GM12878 (cell line): Measurements from ENCODE around the gene ATP2A2. TPM values are rescaled to one million over a fixed set of nuclear protein-coding genes. Genes with fewer than 3 reads are reported as not detected.

Experiments
- ATAC-seq: fragments of 200-7000 bp; cut with Tn5 transposase; 3 replicates; pipeline ENCODE4 v1.9.1; 2020; ENCODE audit warnings: mild to moderate bottlenecking, moderate library complexity
- BruUV-seq: library from RNA; stranded (reverse); fragments of 400-500 nt; replicated peaks from 2 replicates; lab custom pipeline; 2021; lab: Mats Ljungman, UMichigan
- CTCF ChIA-PET: fragments of 300-600 bp; sonication (Branson Sonifier 250); formaldehyde crosslinking; extraction: SDS; loops from one replicate; lab custom pipeline; 2021; ENCODE audit warnings: inconsistent platforms; lab: Yijun Ruan, JAX
- POLR2A ChIA-PET: fragments of 350-600 bp; formaldehyde crosslinking; extraction: SDS; loops from one replicate; lab custom pipeline; 2021; ENCODE audit warnings: inconsistent platforms; lab: Charles Lee
- RAD21 ChIA-PET: fragments of 300-600 bp; sonication (Branson Sonifier 250); formaldehyde crosslinking; loops from one replicate; lab custom pipeline; 2023; ENCODE audit warnings: antibody characterized with exemption; ENCODE audit not compliant: unreplicated experiment; lab: Charles Lee
- SMC1A ChIA-PET: fragments of 300-600 bp; sonication (Branson Sonifier 250); formaldehyde crosslinking; loops from one replicate; lab custom pipeline; 2023; ENCODE audit not compliant: unreplicated experiment, uncharacterized antibody; lab: Charles Lee
- DNase-seq: peaks from one replicate; pipeline ENCODE4 v3.0.0-alpha.2; 2011; ENCODE audit warnings: low read depth, low spot score
- FAIRE-seq: peaks from 3 replicates; lab custom pipeline; 2011; peaks lifted over from hg19 to GRCh38; lab: Jason Lieb, UNC
- H2AFZ ChIP-seq: 2 replicates; pipeline ENCODE4 v1.6.0; 2011; ENCODE audit warnings: low read depth, low read length, control low read depth; ENCODE audit not compliant: control insufficient read depth
- H3K27ac ChIP-seq: 2 replicates; pipeline ENCODE4 v1.5.1; 2011; ENCODE audit warnings: control low read depth; ENCODE audit not compliant: control insufficient read depth, insufficient read depth
- H3K27me3 ChIP-seq, 2 experiments: replicated peaks in 1 of 2; 2 replicates each; pipeline versions ENCODE4 v1.6.0 to v1.6.1; 2011; ENCODE audit warnings: low read length in 1 of 2; ENCODE audit not compliant: control insufficient read depth in 2 of 2, insufficient read depth in 2 of 2
- H3K36me3 ChIP-seq, 2 experiments: 2 replicates each; pipeline ENCODE4 v1.5.1; 2011; ENCODE audit warnings: low read length in 1 of 2; ENCODE audit not compliant: control insufficient read depth in 2 of 2, insufficient read depth in 2 of 2
- H3K4me1 ChIP-seq: 2 replicates; pipeline ENCODE4 v1.6.1; 2011; ENCODE audit warnings: mild to moderate bottlenecking, low read length, moderate library complexity, mixed read lengths; ENCODE audit not compliant: control insufficient read depth, insufficient read depth
- H3K4me2 ChIP-seq: 2 replicates; pipeline ENCODE4 v1.6.0; 2011; ENCODE audit warnings: control low read depth; ENCODE audit not compliant: control insufficient read depth, insufficient read depth
- H3K4me3 ChIP-seq: fragments of 200-600 bp; sonication (generic); 2 replicates; pipeline ENCODE4 v1.5.1; 2016
- H3K79me2 ChIP-seq: 2 replicates; pipeline ENCODE4 v1.6.0; 2011; ENCODE audit warnings: low read length; ENCODE audit not compliant: control insufficient read depth, insufficient read depth
- H3K9ac ChIP-seq: 2 replicates; pipeline ENCODE4 v1.8.0; 2011; ENCODE audit warnings: low read length, control low read depth, mixed read lengths; ENCODE audit not compliant: control insufficient read depth, insufficient read depth
- H3K9me3 ChIP-seq: replicated peaks from 3 replicates; pipeline ENCODE4 v1.5.1; 2011; ENCODE audit warnings: mild to moderate bottlenecking, low read length; ENCODE audit not compliant: control insufficient read depth, insufficient read depth
- H4K20me1 ChIP-seq: 2 replicates; pipeline ENCODE4 v1.6.0; 2011; ENCODE audit not compliant: control insufficient read depth, insufficient read depth
- BMI1 ChIP-seq: fragments of 450-650 bp; IDR thresholded peaks from 2 replicates; pipeline ENCODE4 v1.6.1; 2016; ENCODE audit warnings: mild to moderate bottlenecking, moderate library complexity, borderline replicate concordance
- ELK1 ChIP-seq: IDR thresholded peaks from 2 replicates; pipeline ENCODE4 v1.6.1; 2012; ENCODE audit warnings: low read depth, low read length, improper control_type of control experiment
- EP300 ChIP-seq, 2 experiments: fragments of 150-350 bp in 1 of 2; IDR thresholded peaks; 2 replicates each; pipeline ENCODE4 v1.6.1; 2011 to 2012; ENCODE audit warnings: low read depth in 2 of 2, low read length in 2 of 2, borderline replicate concordance in 1 of 2, improper control_type of control experiment in 1 of 2, inconsistent platforms in 1 of 2; ENCODE audit not compliant: control insufficient read depth in 1 of 2
- FOXK2 ChIP-seq: fragments of 450-650 bp; IDR thresholded peaks from 2 replicates; pipeline ENCODE4 v1.6.1; 2017; ENCODE audit warnings: mild to moderate bottlenecking, moderate library complexity
- PML ChIP-seq: IDR thresholded peaks from 2 replicates; pipeline ENCODE4 v1.6.1; 2012; ENCODE audit warnings: low read length, inconsistent platforms
- POLR2AphosphoS5 ChIP-seq: IDR thresholded peaks from 2 replicates; pipeline ENCODE4 v1.6.1; 2011; ENCODE audit warnings: mild to moderate bottlenecking, low read length, inconsistent platforms
- SUPT20H ChIP-seq: IDR thresholded peaks from 2 replicates; pipeline ENCODE4 v1.6.1; 2011; ENCODE audit warnings: low read depth, mild to moderate bottlenecking, low read length, moderate library complexity, borderline replicate concordance; ENCODE audit not compliant: control insufficient read depth
- USF1 ChIP-seq: IDR thresholded peaks from 2 replicates; pipeline ENCODE4 v1.6.1; 2011; ENCODE audit warnings: borderline replicate concordance, low read depth, mild to moderate bottlenecking, moderate library complexity, mixed read lengths, low read length; ENCODE audit not compliant: insufficient read depth; ENCODE audit errors: extremely low read length
- WRNIP1 ChIP-seq: IDR thresholded peaks from 2 replicates; pipeline ENCODE4 v1.6.1; 2011; ENCODE audit warnings: low read depth, low read length, improper control_type of control experiment, borderline replicate concordance
- ZBTB40 ChIP-seq: fragments of 450-650 bp; IDR thresholded peaks from 2 replicates; pipeline ENCODE4 v1.6.1; 2016; ENCODE audit warnings: mild to moderate bottlenecking, moderate library complexity, borderline replicate concordance
- WGBS: methylation state at CpG from one replicate; pipeline ENCODE4 v1.1.6; 2016; ENCODE audit warnings: low lambda C conversion rate; ENCODE audit not compliant: insufficient replicate concordance, insufficient coverage; ENCODE audit errors: missing lambda C conversion rate; 5-methylcytosine and 5-hydroxymethylcytosine counted together
- in situ Hi-C: fragments of 300-500 bp; cut with MboI; formaldehyde crosslinking; loops from 9 replicates; pipeline ENCODE4 v1.14.3; 2018; ENCODE audit warnings: mixed read lengths
- intact Hi-C: fragments of 100-400 bp; cut with micrococcal nuclease; formaldehyde crosslinking; loops from one replicate; pipeline ENCODE4 v1.14.2; 2022; ENCODE audit not compliant: unreplicated experiment
- polyA plus RNA-seq, 11 experiments: library from polyadenylated mRNA; depleted of rRNA in 4 of 11; unstranded in 6 of 11; stranded (reverse) in 5 of 11; fragments of >200 nt; fragmentation: Nextera tagmentation in 4 of 11; fragmentation: Illumina TruSeq in 1 of 11; extraction: Ambion mirVana in 4 of 11; extraction: Trizol in 1 of 11; gene quantifications; 1 replicate in 1 of 11; 2 replicates in 10 of 11; pipeline versions ENCODE4 v1.2.1 to v1.2.3, GENCODE V29; 2011 to 2016; ENCODE audit warnings: inconsistent platforms in 2 of 11, missing spikeins in 2 of 11, low read depth in 1 of 11
- total RNA-seq, 4 experiments: library from RNA; depleted of rRNA in 3 of 4; stranded (reverse); fragments of >200 nt in 3 of 4; fragmentation: Illumina TruSeq in 1 of 4; extraction: Trizol in 1 of 4; gene quantifications; 2 replicates each; pipeline versions ENCODE4 v1.2.1 to v1.2.3, GENCODE V29; 2013 to 2021

Gene ATP2A2
- total and polyA plus RNA-seq, 10 of the 15 experiments (the other 5 are each of a cell fraction or from before 2014, with no cell fraction given), result 3.7 to 133 (median 34.4) TPM

GRCh38 chr12:110333201-110333600, 52.2 kb downstream of the ATP2A2 start:
- Histone ChIP-seq H3K9ac (no peak overlapping the region), H3K4me3 (no peak overlapping the region), H2AFZ (no peak overlapping the region), H3K27me3 (no peaks in the 10 kb centered on the region), H3K4me2 (no peak overlapping the region), H3K4me1 (no peaks in the 10 kb centered on the region), H3K79me2 (peaks cover 1% of the 10 kb centered on the region), H3K27ac (no peak overlapping the region), H3K36me3 (peaks cover 39 to 62% of the 10 kb centered on the region in 2 experiments), H3K9me3 (no peaks in the 10 kb centered on the region), H4K20me1 (no peaks in the 10 kb centered on the region)
- no peak for TF ChIP-seq PML
- no peak for TF ChIP-seq ZBTB40
- RAD21 ChIA-PET, result no interaction called here
- no peak for DNase-seq
- no peak for ATAC-seq
- POLR2A ChIA-PET, result interaction anchor here (1.1 kb wide), 1 partner anchor 14 kb away, joined by 3 read pairs; no protein-coding TSS in a partner anchor
- intact Hi-C loops, result no loop called here
- FAIRE-seq, result no peak
- CTCF ChIA-PET, result no interaction called here
- in situ Hi-C loops, result no loop called here
- SMC1A ChIA-PET, result no interaction called here
- no TSS peak for BruUV-seq

GRCh38 chr12:110335481-110336045, 54.5 kb downstream of the ATP2A2 start:
- intact Hi-C loops, result no loop called here
- no peak overlapping the region for H3K9ac ChIP-seq
- TF ChIP-seq POLR2AphosphoS5 (no peak), WRNIP1 (no peak), ELK1 (no peak), EP300 (IDR thresholded peaks at IDR 0.05; ENCODE audit: borderline replicate concordance in 1 of 2, control insufficient read depth in 1 of 2, low read depth in 2 of 2, low read length in 2 of 2) (no peak), FOXK2 (no peak), BMI1 (no peak), USF1 (no peak), SUPT20H (no peak)

More at GRCh38 chr12:110335481-110336045, 54.5 kb downstream of the ATP2A2 start:
- DNase-seq (no peak), FAIRE-seq (no peak), ATAC-seq (no peak)
- in situ Hi-C loops, result no loop called here
- ChIA-PET RAD21 (no interaction called here), POLR2A (no interaction called here), CTCF (no interaction called here), SMC1A (interaction anchor here (1.1 to 1.2 kb wide), 2 partner anchors 15 to 55 kb away, joined by 3 to 4 read pairs; no protein-coding TSS in a partner anchor)
- H3K27ac ChIP-seq, result no peak overlapping the region
- no peak overlapping the region for H3K4me3 ChIP-seq
- no peaks in the 10 kb centered on the region for H4K20me1 ChIP-seq
- 96% methylated on average over 4 of the region's 4 CpGs for WGBS
- peaks cover 47 to 64% of the 10 kb centered on the region in 2 experiments for H3K36me3 ChIP-seq
- 0 out of 2 replicates have a peak, but pooled peaks cover 4% of the 10 kb centered on the region for H3K4me1 ChIP-seq
- H3K9me3 ChIP-seq, result no peaks in the 10 kb centered on the region
- no peak overlapping the region for H3K4me2 ChIP-seq
- no peak overlapping the region for H2AFZ ChIP-seq
- no peaks in the 10 kb centered on the region for H3K27me3 ChIP-seq
- BruUV-seq, result no TSS peak
- H3K79me2 ChIP-seq, result no peaks in the 10 kb centered on the region
